Measurements from ENCODE around the gene USP27X. TPM values are rescaled to one million over a fixed set of nuclear protein-coding genes. Genes with fewer than 3 reads are reported as not detected.

Gene USP27X
- polyA plus RNA-seq, 2 of the 4 experiments (the other 2 are of a cell fraction), result 4.5 to 4.6 TPM

GRCh38 chrX:49853661-49854060 is 25.6 kb upstream of the USP27X start (continued):
- TF ChIP-seq HMGXB4 (CRISPR knock-in tag; IDR thresholded peaks at IDR 0.05; ENCODE audit: borderline replicate concordance) (no peak), TP53 (CRISPR knock-in tag; IDR thresholded peaks at IDR 0.05) (no peak), KDM1A (IDR thresholded peaks at IDR 0.05; ENCODE audit: low read depth) (no peak), MAFK (IDR thresholded peaks at IDR 0.05; ENCODE audit: partially characterized antibody) (no peak), E2F6 (IDR thresholded peaks at IDR 0.05; ENCODE audit: borderline replicate concordance, low read depth) (no peak)

GRCh38 chrX:49856819-49857218 is 22.5 kb upstream of the USP27X start:
- ATAC-seq (no peak), FAIRE-seq (peak; percentile 59), DNase-seq (ENCODE audit: low read depth in 1 of 2, low spot score in 1 of 2) (no peak)
- Histone ChIP-seq H3K27ac (no peak overlapping the region), H3K4me3 (no peak overlapping the region), H3K4me1 (no peaks in the 10 kb centered on the region), H3K4me2 (no peak overlapping the region), H3K9me3 (no peaks in the 10 kb centered on the region)
- TF ChIP-seq FOXS1 (CRISPR knock-in tag; IDR thresholded peaks at IDR 0.05) (no peak), MAFK (IDR thresholded peaks at IDR 0.05; ENCODE audit: partially characterized antibody) (no peak), MAX (IDR thresholded peaks at IDR 0.05) (no peak), NR3C1 (IDR thresholded peaks at IDR 0.05) (no peak), HMGXB4 (CRISPR knock-in tag; IDR thresholded peaks at IDR 0.05; ENCODE audit: borderline replicate concordance) (no peak), MYC (IDR thresholded peaks at IDR 0.05; ENCODE audit: borderline replicate concordance, low read length) (no peak), POLR2AphosphoS2 (conservative IDR thresholded peaks at IDR 0.05; ENCODE audit: low read length) (no peak), HEYL (CRISPR knock-in tag; IDR thresholded peaks at IDR 0.05) (no peak), POLR2A (IDR thresholded peaks at IDR 0.05; ENCODE audit: low read length) (no peak), HOXB13 (CRISPR knock-in tag; IDR thresholded peaks at IDR 0.05; ENCODE audit: low read depth) (no peak), PBX3 (IDR thresholded peaks at IDR 0.05) (no peak)
- ChIA-PET CTCF (interaction anchor here (1.8 kb wide), 1 partner anchor 10 kb away, joined by 4 read pairs; no protein-coding TSS in a partner anchor), POLR2A (no interaction called here)
- WGBS (ENCODE audit: missing lambda C conversion rate), result 8% methylated on average over 2 of the region's 2 CpGs

- ChIA-PET CTCF (interaction anchor here (1.8 kb wide), 1 partner anchor 12 kb away, joined by 4 read pairs; no protein-coding TSS in a partner anchor), POLR2A (no interaction called here)
- Histone ChIP-seq H3K9me3 (no peaks in the 10 kb centered on the region), H3K4me2 (no peak overlapping the region), H3K4me3 (no peak overlapping the region), H3K27ac (no peak overlapping the region), H3K4me1 (no peaks in the 10 kb centered on the region)
- DNase-seq (ENCODE audit: low read depth in 1 of 2, low spot score in 1 of 2) (no peak), FAIRE-seq (no peak), ATAC-seq (no peak)
- WGBS (ENCODE audit: missing lambda C conversion rate), result 0% methylated on average over 2 of the region's 2 CpGs
- TF ChIP-seq BCL3 (IDR thresholded peaks at IDR 0.05) (no peak), JUN (IDR thresholded peaks at IDR 0.05) (no peak), NR3C1 (IDR thresholded peaks at IDR 0.05) (no peak), CHD2 (IDR thresholded peaks at IDR 0.05; ENCODE audit: low read length, partially characterized antibody) (no peak), HDAC2 (IDR thresholded peaks at IDR 0.05) (no peak), HES2 (IDR thresholded peaks at IDR 0.05) (no peak), MAX (IDR thresholded peaks at IDR 0.05) (no peak), CBX8 (IDR thresholded peaks at IDR 0.05) (no peak), FOXS1 (CRISPR knock-in tag; IDR thresholded peaks at IDR 0.05) (no peak), JUNB (IDR thresholded peaks at IDR 0.05) (no peak), MAFK (IDR thresholded peaks at IDR 0.05; ENCODE audit: partially characterized antibody) (no peak), HOXB13 (CRISPR knock-in tag; IDR thresholded peaks at IDR 0.05; ENCODE audit: low read depth) (no peak), RNF2 (IDR thresholded peaks at IDR 0.05; ENCODE audit: borderline replicate concordance, low read depth) (no peak), NPAS2 (CRISPR knock-in tag; IDR thresholded peaks at IDR 0.05; ENCODE audit: borderline replicate concordance) (no peak), MAZ (IDR thresholded peaks at IDR 0.05; ENCODE audit: borderline replicate concordance, low read depth, low read length) (no peak), BHLHE40 (IDR thresholded peaks at IDR 0.05; ENCODE audit: low read depth, low read length) (no peak), PBX3 (IDR thresholded peaks at IDR 0.05) (no peak)
Measured at GRCh38 chrX:49858341-49858740, 20.9 kb upstream of the USP27X start.

Measured in A549 (cell line).